Activated naive CD8-positive, alpha-beta T cell treated with anti-CD3 and anti-CD28 coated beads, Interleukin-2, amount 10 ng/mL, durations not matched to agents 7 days and 5 days (primary cell): Measurements from ENCODE around the gene RBM26. TPM values are rescaled to one million over a fixed set of nuclear protein-coding genes. Genes with fewer than 3 reads are reported as not detected.

Source experiments
- ATAC-seq: fragments of 150-1000 bp; cut with Tn5 transposase; one replicate; pipeline ENCODE4 v1.10.0; 2021; ENCODE audit warnings: low read depth, moderate library complexity
- POLR2A ChIA-PET: fragments of 350-600 bp; sonication (Branson Sonifier 250); formaldehyde crosslinking; loops from one replicate; lab custom pipeline; 2021; ENCODE audit warnings: antibody characterized with exemption; lab: Charles Lee
- DNase-seq: peaks from one replicate; pipeline ENCODE4 v3.0.0; 2021
- H3K27ac Mint-ChIP-seq: one replicate; pipeline ENCODE4 v1.8.0; 2022; ENCODE audit warnings: mild to moderate bottlenecking, mixed read lengths
- H3K27me3 Mint-ChIP-seq: one replicate; pipeline ENCODE4 v1.8.0; 2022; ENCODE audit warnings: mild to moderate bottlenecking, moderate library complexity, mixed read lengths
- H3K36me3 Mint-ChIP-seq: one replicate; pipeline ENCODE4 v1.8.0; 2021; ENCODE audit warnings: mild to moderate bottlenecking, mixed read lengths
- H3K4me1 Mint-ChIP-seq: one replicate; pipeline ENCODE4 v1.8.0; 2021; ENCODE audit warnings: mixed read lengths
- H3K4me3 Mint-ChIP-seq: one replicate; pipeline ENCODE4 v1.8.0; 2022; ENCODE audit warnings: mild to moderate bottlenecking, moderate library complexity, mixed read lengths
- H3K9me3 Mint-ChIP-seq: one replicate; pipeline ENCODE4 v1.8.0; 2021; ENCODE audit warnings: mixed read lengths
- total RNA-seq, 2 experiments: library from RNA; stranded (reverse); gene quantifications; one replicate each; pipeline ENCODE4 v1.2.3, GENCODE V29; 2021

RBM26 gene
- 10 to 100 TPM; 64.8 to 66.1 TPM for total RNA-seq

GRCh38 chr13:79405831-79406596 is at the start of gene RBM26:
RBM26 (minus strand) TSS chr13:79406255; CDS start chr13:79405774, 481 bp downstream.
- Mint-ChIP-seq H3K9me3 (no peaks in the 10 kb centered on the region), H3K36me3 (peaks cover 10% of the 10 kb centered on the region), H3K27me3 (no peaks in the 10 kb centered on the region), H3K4me1 (peaks cover 35% of the 10 kb centered on the region), H3K27ac (peak within 1 kb of the TSS; percentile 96), H3K4me3 (peak within 1 kb of the TSS; percentile 91)
- ATAC-seq, result peak; percentile 89
- POLR2A ChIA-PET, result interaction anchor here (0.8 to 3.4 kb wide), 3 partner anchors 11 to 79 kb away, joined by 3 to 18 read pairs (median 3); no protein-coding TSS in a partner anchor
- peak; percentile 91 for DNase-seq

- Mint-ChIP-seq H3K4me1 (peaks cover 22% of the 10 kb centered on the region), H3K9me3 (peaks cover 2% of the 10 kb centered on the region), H3K4me3 (no peak overlapping the region), H3K27me3 (peaks cover 4% of the 10 kb centered on the region), H3K36me3 (peaks cover 4% of the 10 kb centered on the region), H3K27ac (no peak overlapping the region)
- DNase-seq (no peak), ATAC-seq (no peak)
- POLR2A ChIA-PET, result no interaction called here
Observed at GRCh38 chr13:79455331-79455730, 49.3 kb upstream of the RBM26 start.

- POLR2A ChIA-PET, result interaction anchor here (2.2 kb wide), 1 partner anchor 29 kb away, joined by 14 read pairs; the partner anchor contains the start of gene NDFIP2
- H3K4me1 Mint-ChIP-seq, result peaks cover 41% of the 10 kb centered on the region
Observed at GRCh38 chr13:79452239-79452913, 46.3 kb upstream of the RBM26 start.

GRCh38 chr13:79451500-79451962 is 45.5 kb upstream of the RBM26 start:
- POLR2A ChIA-PET, result interaction anchor here (0.9 to 2.2 kb wide), 3 partner anchors 29 to 71 kb away, joined by 3 to 14 read pairs (median 5); partner anchors contain the start of gene NDFIP2
- H3K36me3 Mint-ChIP-seq, result peaks cover 5% of the 10 kb centered on the region
- DNase-seq (peak; percentile 78), ATAC-seq (peak; percentile 100)
- H3K27ac Mint-ChIP-seq, result peak overlapping the region; percentile 75
- H3K27me3 Mint-ChIP-seq, result peaks cover 7% of the 10 kb centered on the region
- peaks cover 42% of the 10 kb centered on the region for H3K4me1 Mint-ChIP-seq
- peaks cover 3% of the 10 kb centered on the region for H3K9me3 Mint-ChIP-seq
- H3K4me3 Mint-ChIP-seq, result peak overlapping the region; percentile 51

More at GRCh38 chr13:79452239-79452913, 46.3 kb upstream of the RBM26 start:
- Mint-ChIP-seq H3K27ac (no peak overlapping the region), H3K9me3 (peaks cover 3% of the 10 kb centered on the region), H3K36me3 (peaks cover 5% of the 10 kb centered on the region), H3K27me3 (peaks cover 7% of the 10 kb centered on the region), H3K4me3 (no peak overlapping the region)
- DNase-seq, result no peak
- no peak for ATAC-seq

- peaks cover 2% of the 10 kb centered on the region for H3K36me3 Mint-ChIP-seq
- peaks cover 7% of the 10 kb centered on the region for H3K27me3 Mint-ChIP-seq
- H3K4me1 Mint-ChIP-seq, result peaks cover 45% of the 10 kb centered on the region
- no peak for ATAC-seq
- no peak overlapping the region for H3K27ac Mint-ChIP-seq
- no peak for DNase-seq
- no peak overlapping the region for H3K4me3 Mint-ChIP-seq
- peaks cover 2% of the 10 kb centered on the region for H3K9me3 Mint-ChIP-seq
- POLR2A ChIA-PET, result no interaction called here
Observed at GRCh38 chr13:79450110-79450509, 44.1 kb upstream of the RBM26 start.

- peaks cover 2% of the 10 kb centered on the region for H3K9me3 Mint-ChIP-seq
- ATAC-seq (no peak), DNase-seq (no peak)
- peaks cover 7% of the 10 kb centered on the region for H3K27me3 Mint-ChIP-seq
- H3K4me1 Mint-ChIP-seq, result peaks cover 45% of the 10 kb centered on the region
- POLR2A ChIA-PET, result no interaction called here
- H3K27ac Mint-ChIP-seq, result no peak overlapping the region
- H3K36me3 Mint-ChIP-seq, result peaks cover 2% of the 10 kb centered on the region
- H3K4me3 Mint-ChIP-seq, result peak overlapping the region; percentile 23
Observed at GRCh38 chr13:79448413-79448812, 42.4 kb upstream of the RBM26 start.

- Mint-ChIP-seq H3K27ac (no peak overlapping the region), H3K27me3 (peaks cover 7% of the 10 kb centered on the region), H3K36me3 (peaks cover 2% of the 10 kb centered on the region), H3K4me1 (peaks cover 43% of the 10 kb centered on the region), H3K4me3 (no peak overlapping the region), H3K9me3 (peaks cover 2% of the 10 kb centered on the region)
- ATAC-seq (no peak), DNase-seq (no peak)
- POLR2A ChIA-PET, result no interaction called here
Observed at GRCh38 chr13:79447741-79448140, 41.7 kb upstream of the RBM26 start.

- Mint-ChIP-seq H3K4me3 (no peak overlapping the region), H3K27me3 (peaks cover 4% of the 10 kb centered on the region), H3K9me3 (peaks cover 2% of the 10 kb centered on the region), H3K27ac (no peak overlapping the region), H3K36me3 (peaks cover 2% of the 10 kb centered on the region), H3K4me1 (peaks cover 39% of the 10 kb centered on the region)
- ATAC-seq, result no peak
- DNase-seq, result no peak
- POLR2A ChIA-PET, result no interaction called here
Observed at GRCh38 chr13:79447141-79447540, 41.1 kb upstream of the RBM26 start.

- Mint-ChIP-seq H3K36me3 (peaks cover 2% of the 10 kb centered on the region), H3K9me3 (peaks cover 2% of the 10 kb centered on the region), H3K4me1 (peaks cover 29% of the 10 kb centered on the region), H3K4me3 (no peak overlapping the region), H3K27me3 (peaks cover 4% of the 10 kb centered on the region), H3K27ac (no peak overlapping the region)
- POLR2A ChIA-PET, result no interaction called here
- no peak for ATAC-seq
- DNase-seq, result no peak
Observed at GRCh38 chr13:79445968-79446645, 40.1 kb upstream of the RBM26 start.

- Mint-ChIP-seq H3K36me3 (no peaks in the 10 kb centered on the region), H3K4me3 (no peak overlapping the region), H3K9me3 (no peaks in the 10 kb centered on the region), H3K27me3 (peaks cover 4% of the 10 kb centered on the region), H3K4me1 (peaks cover 8% of the 10 kb centered on the region), H3K27ac (no peak overlapping the region)
- ATAC-seq (no peak), DNase-seq (no peak)
- POLR2A ChIA-PET, result interaction anchor here (0.7 kb wide), 1 partner anchor 97 kb away, joined by 3 read pairs; no protein-coding TSS in a partner anchor
Observed at GRCh38 chr13:79442706-79443105, 36.7 kb upstream of the RBM26 start.

- POLR2A ChIA-PET, result no interaction called here
- Mint-ChIP-seq H3K27ac (no peak overlapping the region), H3K4me1 (peaks cover 5% of the 10 kb centered on the region), H3K27me3 (peaks cover 2% of the 10 kb centered on the region), H3K36me3 (no peaks in the 10 kb centered on the region), H3K9me3 (no peaks in the 10 kb centered on the region), H3K4me3 (no peak overlapping the region)
- DNase-seq, result no peak
- ATAC-seq, result no peak
Observed at GRCh38 chr13:79442221-79442620, 36.2 kb upstream of the RBM26 start.

- Mint-ChIP-seq H3K27ac (no peak overlapping the region), H3K9me3 (no peaks in the 10 kb centered on the region), H3K4me3 (no peak overlapping the region), H3K4me1 (no peaks in the 10 kb centered on the region), H3K36me3 (no peaks in the 10 kb centered on the region), H3K27me3 (peaks cover 2% of the 10 kb centered on the region)
- no peak for ATAC-seq
- POLR2A ChIA-PET, result no interaction called here
- no peak for DNase-seq
Observed at GRCh38 chr13:79440958-79441528, 35.0 kb upstream of the RBM26 start.

- no peaks in the 10 kb centered on the region for H3K9me3 Mint-ChIP-seq
- ATAC-seq (no peak), DNase-seq (no peak)
- H3K27me3 Mint-ChIP-seq, result peaks cover 2% of the 10 kb centered on the region
- POLR2A ChIA-PET, result no interaction called here
- no peak overlapping the region for H3K27ac Mint-ChIP-seq
- H3K36me3 Mint-ChIP-seq, result no peaks in the 10 kb centered on the region
- H3K4me1 Mint-ChIP-seq, result peaks cover 1% of the 10 kb centered on the region
- H3K4me3 Mint-ChIP-seq, result no peak overlapping the region
Observed at GRCh38 chr13:79439275-79439674, 33.2 kb upstream of the RBM26 start.
